Spleen (tissue), 11 donors: ENCODE data around the gene ELOF1. TPM values are rescaled to one million over a fixed set of nuclear protein-coding genes. Genes with fewer than 3 reads are reported as not detected.

Experiments used
- DNase-seq: peaks from one replicate; pipeline ENCODE4 v3.0.0-alpha.2; 2020
- H3K27ac ChIP-seq, 8 donors: fragments of 200-600 bp; sonication (generic) in 7 of 8; 1 replicate in 4 of 8; 2 replicates in 4 of 8; pipeline versions ENCODE4 v1.5.0 to v1.8.0; 2016 to 2021; ENCODE audit warnings: inconsistent platforms in 4 of 8, mild to moderate bottlenecking in 4 of 8, moderate library complexity in 1 of 8
- H3K27me3 ChIP-seq, 7 donors: fragments of 200-600 bp; sonication (generic) in 6 of 7; replicated peaks in 1 of 7; 1 replicate in 4 of 7; 2 replicates in 3 of 7; pipeline versions ENCODE4 v1.5.0 to v1.8.0; 2016 to 2021; ENCODE audit warnings: inconsistent platforms in 3 of 7, mild to moderate bottlenecking in 1 of 7
- H3K36me3 ChIP-seq, 6 donors: fragments of 200-600 bp; sonication (generic) in 5 of 6; 1 replicate in 4 of 6; 2 replicates in 2 of 6; pipeline versions ENCODE4 v1.5.0 to v1.8.0; 2016 to 2021; ENCODE audit warnings: inconsistent platforms in 2 of 6
- H3K4me1 ChIP-seq, 6 donors: fragments of 200-600 bp; sonication (generic) in 5 of 6; 1 replicate in 3 of 6; 2 replicates in 3 of 6; pipeline versions ENCODE4 v1.5.0 to v1.8.0; 2016 to 2021; ENCODE audit warnings: inconsistent platforms in 3 of 6
- H3K4me3 ChIP-seq, 8 donors: fragments of 200-600 bp; sonication (generic) in 7 of 8; 1 replicate in 4 of 8; 2 replicates in 4 of 8; pipeline versions ENCODE4 v1.5.0 to v1.8.0; 2016 to 2021; ENCODE audit warnings: inconsistent platforms in 4 of 8, mild to moderate bottlenecking in 4 of 8, moderate library complexity in 2 of 8
- H3K9me3 ChIP-seq, 8 donors: fragments of 200-600 bp; sonication (generic) in 7 of 8; 1 replicate in 4 of 8; 2 replicates in 4 of 8; pipeline versions ENCODE4 v1.5.0 to v1.8.0; 2016 to 2021; ENCODE audit warnings: inconsistent platforms in 4 of 8
- POLR2A ChIP-seq, 3 donors: fragments of 450-650 bp; IDR thresholded peaks; one replicate each; pipeline ENCODE4 v1.5.1; 2017; ENCODE audit warnings: antibody characterized with exemption in 3 of 3, mild to moderate bottlenecking in 1 of 3
- POLR2AphosphoS5 ChIP-seq, 3 donors: sonication (generic); formaldehyde crosslinking; IDR thresholded peaks; one replicate each; pipeline ENCODE4 v1.5.1; 2017; ENCODE audit warnings: antibody characterized with exemption in 3 of 3
- WGBS, 5 donors: extraction: QIAGEN DNeasy Blood & Tissue Kit in 3 of 5; methylation state at CpG; one replicate each; pipeline versions ENCODE4 v1.1.5 to v1.1.7; 2013 to 2018; 5-methylcytosine and 5-hydroxymethylcytosine counted together
- intact Hi-C: fragments of 100-400 bp; cut with DNase I; formaldehyde crosslinking; loops from one replicate; pipeline ENCODE4 v1.15.0; 2023; ENCODE audit warnings: low total_unique reads
- polyA plus RNA-seq, 3 donors: library from polyadenylated mRNA; stranded (reverse); fragments of 200-250 nt; gene quantifications; one replicate each; pipeline ENCODE4 v1.2.1, GENCODE V29; 2013
- total RNA-seq, 7 donors: library from RNA; depleted of rRNA in 3 of 7; stranded (reverse); fragments of >200 nt in 3 of 7; fragmentation: NEBNext Ultra II Directional in 4 of 7; extraction: Animal tissue kit (Norgen Biotek cat#: 25700) in 4 of 7; gene quantifications; one replicate each; pipeline versions ENCODE4 v1.1.0 to v1.2.1, GENCODE V29; 2016 to 2021
- TF ChIP-seq, protein P1 (sequence below), 11 experiments: fragments of 200-600 bp in 7 of 11; fragments of 450-650 bp in 4 of 11; sonication (generic) in 4 of 11; IDR thresholded peaks in 8 of 11; conservative IDR thresholded peaks in 3 of 11; 1 replicate in 7 of 11; 2 replicates in 4 of 11; pipeline versions ENCODE4 v1.4.0 to v1.8.0; 2016 to 2021; ENCODE audit warnings: antibody characterized with exemption in 11 of 11, inconsistent platforms in 4 of 11, mild to moderate bottlenecking in 1 of 11
- donor health status: healthy with polysubstance abuse.
- donor health status: DM: no; HTN: no; CAD: no; lungs with moderate emphysema.
- donor health status: DM: no; HTN: no; CAD: no.
- donor health status: Bipolar disorder and iron deficiency.
- donor health status: healthy.
- donor health status: DM: no; HTN: no; CAD: no.
- donor health status: DM: yes; HTN: yes; CAD: no.

Gene ELOF1
- total and polyA plus RNA-seq, 10 donors: 21.8 to 77.1 (median 37.0) TPM

- H3K36me3 ChIP-seq: peaks cover 0 to 35% (median 13%) of the 10 kb centered on the region in 6 donors
- H3K4me1 ChIP-seq: peaks cover 4 to 23% (median 16%) of the 10 kb centered on the region in 6 donors
- peak in 1 of 3 donors; percentile 9 for TF ChIP-seq POLR2AphosphoS5 (IDR thresholded peaks at IDR 0.05)
- TF ChIP-seq, protein P1, sequence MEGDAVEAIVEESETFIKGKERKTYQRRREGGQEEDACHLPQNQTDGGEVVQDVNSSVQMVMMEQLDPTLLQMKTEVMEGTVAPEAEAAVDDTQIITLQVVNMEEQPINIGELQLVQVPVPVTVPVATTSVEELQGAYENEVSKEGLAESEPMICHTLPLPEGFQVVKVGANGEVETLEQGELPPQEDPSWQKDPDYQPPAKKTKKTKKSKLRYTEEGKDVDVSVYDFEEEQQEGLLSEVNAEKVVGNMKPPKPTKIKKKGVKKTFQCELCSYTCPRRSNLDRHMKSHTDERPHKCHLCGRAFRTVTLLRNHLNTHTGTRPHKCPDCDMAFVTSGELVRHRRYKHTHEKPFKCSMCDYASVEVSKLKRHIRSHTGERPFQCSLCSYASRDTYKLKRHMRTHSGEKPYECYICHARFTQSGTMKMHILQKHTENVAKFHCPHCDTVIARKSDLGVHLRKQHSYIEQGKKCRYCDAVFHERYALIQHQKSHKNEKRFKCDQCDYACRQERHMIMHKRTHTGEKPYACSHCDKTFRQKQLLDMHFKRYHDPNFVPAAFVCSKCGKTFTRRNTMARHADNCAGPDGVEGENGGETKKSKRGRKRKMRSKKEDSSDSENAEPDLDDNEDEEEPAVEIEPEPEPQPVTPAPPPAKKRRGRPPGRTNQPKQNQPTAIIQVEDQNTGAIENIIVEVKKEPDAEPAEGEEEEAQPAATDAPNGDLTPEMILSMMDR (IDR thresholded peaks at IDR 0.05 in 8 of 11, conservative IDR thresholded peaks at IDR 0.05 in 3 of 11): no peak
- H3K9me3 ChIP-seq: no peaks in the 10 kb centered on the region
- H3K27me3 ChIP-seq: no peaks in the 10 kb centered on the region
- intact Hi-C loops: no loop called here
- H3K4me3 ChIP-seq: no peak overlapping the region
- WGBS, 5 donors: 89 to 95% (median 92%) methylated on average over 14 to 18 of the region's 18 CpGs
- no peak overlapping the region for H3K27ac ChIP-seq
- no peak for DNase-seq
These were observed 51.5 kb downstream of the ELOF1 start for GRCh38 chr19:11507370-11508078.

- no peak overlapping the region for H3K27ac ChIP-seq
- 88 to 98% (median 93%) methylated on average over 6 of the region's 6 CpGs for WGBS, 5 donors
- intact Hi-C loops: no loop called here
- TF ChIP-seq, protein P1 (IDR thresholded peaks at IDR 0.05 in 8 of 11, conservative IDR thresholded peaks at IDR 0.05 in 3 of 11): no peak
- TF ChIP-seq POLR2A (IDR thresholded peaks at IDR 0.05) (no peak), POLR2AphosphoS5 (IDR thresholded peaks at IDR 0.05) (no peak)
- H3K4me1 ChIP-seq: peaks cover 4 to 23% (median 16%) of the 10 kb centered on the region in 6 donors
- peaks cover 0 to 35% (median 8%) of the 10 kb centered on the region in 6 donors for H3K36me3 ChIP-seq
- no peak for DNase-seq
- H3K9me3 ChIP-seq: no peaks in the 10 kb centered on the region
- H3K4me3 ChIP-seq: peak overlapping the region in 1 of 8 donors; percentile 100
- H3K27me3 ChIP-seq: no peaks in the 10 kb centered on the region
These were observed 52.1 kb downstream of the ELOF1 start for GRCh38 chr19:11506967-11507366.

DNA sequence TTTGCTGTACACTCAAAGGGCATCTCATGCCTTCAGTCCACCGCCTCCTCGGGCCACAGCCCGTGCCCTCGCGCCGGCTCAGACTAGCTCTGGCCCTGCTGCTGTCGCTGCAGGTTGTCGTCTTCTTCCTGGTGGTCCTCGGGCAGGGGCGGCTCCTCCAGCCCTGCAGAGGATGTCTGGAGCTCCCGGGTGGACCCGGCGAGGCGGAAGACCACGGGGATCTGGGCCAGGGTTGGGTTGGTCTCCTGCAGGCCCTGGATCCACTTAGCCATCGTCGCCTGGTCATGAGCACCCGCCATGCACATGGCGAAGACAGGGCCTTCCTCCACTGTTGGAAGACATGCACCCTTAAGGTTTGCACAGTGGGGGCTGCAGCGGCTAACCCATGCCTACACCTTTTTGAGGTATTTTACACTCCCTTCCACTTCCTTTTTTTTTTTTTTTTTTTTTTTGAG is 52.9 kb downstream of the ELOF1 start:
- 25 to 64% (median 29%) methylated on average over 9 to 20 of the region's 20 CpGs for WGBS, 5 donors
- peaks cover 4 to 23% (median 16%) of the 10 kb centered on the region in 6 donors for H3K4me1 ChIP-seq
- DNase-seq: no peak
- intact Hi-C loops: no loop called here
- TF ChIP-seq POLR2A (IDR thresholded peaks at IDR 0.05) (no peak), POLR2AphosphoS5 (IDR thresholded peaks at IDR 0.05) (peak in 2 of 3 donors; percentile 50 to 72)
- TF ChIP-seq, protein P1 (IDR thresholded peaks at IDR 0.05 in 8 of 11, conservative IDR thresholded peaks at IDR 0.05 in 3 of 11): no peak
- peak overlapping the region; percentile 94 to 100 (median 99) for H3K4me3 ChIP-seq
- peak overlapping the region; percentile 90 to 98 (median 96) for H3K27ac ChIP-seq
- peaks cover 0 to 28% (median 1%) of the 10 kb centered on the region in 6 donors for H3K36me3 ChIP-seq
- H3K9me3 ChIP-seq: no peaks in the 10 kb centered on the region
- H3K27me3 ChIP-seq: no peaks in the 10 kb centered on the region

- peak; percentile 95 for DNase-seq
- no peak for TF ChIP-seq POLR2A (IDR thresholded peaks at IDR 0.05)
- TF ChIP-seq POLR2AphosphoS5 (IDR thresholded peaks at IDR 0.05): peak; percentile 54 to 83 (median 82)
- TF ChIP-seq, protein P1 (IDR thresholded peaks at IDR 0.05 in 8 of 11, conservative IDR thresholded peaks at IDR 0.05 in 3 of 11): peak in 1 of 11 experiments; percentile 20
- Histone ChIP-seq H3K27ac (peak within 1 kb of the TSS; percentile 90 to 98 (median 96)), H3K9me3 (no peaks in the 10 kb centered on the region), H3K36me3 (peaks cover 0 to 23% (median 0%) of the 10 kb centered on the region in 6 donors), H3K4me1 (peaks cover 4 to 23% (median 16%) of the 10 kb centered on the region in 6 donors), H3K4me3 (peak within 1 kb of the TSS; percentile 94 to 100 (median 99)), H3K27me3 (no peaks in the 10 kb centered on the region)
- WGBS, 5 donors: 0 to 2% (median 0%) methylated on average over 19 to 65 of the region's 65 CpGs
- intact Hi-C loops: no loop called here
These were observed 53.4 kb downstream of the ELOF1 start, which contains the start of gene ZNF653 for GRCh38 chr19:11505504-11506100. Gene ZNF653 (minus strand): TSS chr19:11505839. CDS start chr19:11505786, 53 bp downstream.
